Astrocyte (in vitro differentiated cells and primary cell): ENCODE results near the gene SEC14L3.

Experiments used
- EZH2 ChIP-seq: IDR thresholded peaks from 2 replicates; pipeline ENCODE4 v1.6.1; 2012; ENCODE audit warnings: mild to moderate bottlenecking, low read length, inconsistent platforms; ENCODE audit not compliant: insufficient read depth
- TF ChIP-seq, protein P1 (sequence below): IDR thresholded peaks from 2 replicates; pipeline ENCODE4 v1.5.1; 2011; ENCODE audit warnings: low read depth, mild to moderate bottlenecking, inconsistent platforms, low read length, moderate library complexity; ENCODE audit not compliant: insufficient read depth

DNA sequence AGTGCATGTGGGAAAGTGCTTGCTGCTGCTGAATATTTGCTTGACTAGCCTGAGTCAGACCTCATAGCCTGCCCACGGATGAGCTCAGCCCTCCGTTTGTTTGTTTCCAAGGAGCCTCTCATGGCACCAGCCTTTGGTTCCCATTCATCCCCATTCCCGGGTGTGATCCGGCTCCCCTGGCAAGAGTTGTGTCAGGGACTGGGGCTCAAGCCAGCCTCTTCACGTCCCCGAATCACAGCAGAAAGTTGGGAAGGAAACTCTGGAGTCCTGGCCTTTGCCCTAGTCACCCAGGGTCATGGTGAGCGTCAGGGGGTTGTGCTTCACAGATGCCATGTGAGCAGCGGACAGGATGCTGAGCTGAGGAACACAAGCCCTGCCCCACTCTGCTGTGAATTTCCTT lies 13.8 kb downstream of the SEC14L3 start:
- TF ChIP-seq, protein P1, sequence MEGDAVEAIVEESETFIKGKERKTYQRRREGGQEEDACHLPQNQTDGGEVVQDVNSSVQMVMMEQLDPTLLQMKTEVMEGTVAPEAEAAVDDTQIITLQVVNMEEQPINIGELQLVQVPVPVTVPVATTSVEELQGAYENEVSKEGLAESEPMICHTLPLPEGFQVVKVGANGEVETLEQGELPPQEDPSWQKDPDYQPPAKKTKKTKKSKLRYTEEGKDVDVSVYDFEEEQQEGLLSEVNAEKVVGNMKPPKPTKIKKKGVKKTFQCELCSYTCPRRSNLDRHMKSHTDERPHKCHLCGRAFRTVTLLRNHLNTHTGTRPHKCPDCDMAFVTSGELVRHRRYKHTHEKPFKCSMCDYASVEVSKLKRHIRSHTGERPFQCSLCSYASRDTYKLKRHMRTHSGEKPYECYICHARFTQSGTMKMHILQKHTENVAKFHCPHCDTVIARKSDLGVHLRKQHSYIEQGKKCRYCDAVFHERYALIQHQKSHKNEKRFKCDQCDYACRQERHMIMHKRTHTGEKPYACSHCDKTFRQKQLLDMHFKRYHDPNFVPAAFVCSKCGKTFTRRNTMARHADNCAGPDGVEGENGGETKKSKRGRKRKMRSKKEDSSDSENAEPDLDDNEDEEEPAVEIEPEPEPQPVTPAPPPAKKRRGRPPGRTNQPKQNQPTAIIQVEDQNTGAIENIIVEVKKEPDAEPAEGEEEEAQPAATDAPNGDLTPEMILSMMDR = no peak
- TF ChIP-seq EZH2 = no peak
